GM12865 (cell line): ENCODE results near the gene DIAPH1.

Source experiments
- DNase-seq: peaks from one replicate; pipeline ENCODE4 v3.0.0; 2010; ENCODE audit warnings: low read depth
- H3K4me3 ChIP-seq: 2 replicates; pipeline ENCODE4 v1.5.1; 2011; ENCODE audit warnings: mild to moderate bottlenecking, low read depth, low read length, control low read depth
- CTCF ChIP-seq: IDR thresholded peaks from 2 replicates; pipeline ENCODE4 v1.5.1; 2011; ENCODE audit warnings: low read length, control low read depth, low read depth, inconsistent platforms; ENCODE audit not compliant: insufficient read depth; ENCODE audit errors: missing control alignments

Gene DIAPH1

GRCh38 chr5:141524604-141525597, 93.9 kb downstream of the DIAPH1 start:
- H3K4me3 ChIP-seq: no peak overlapping the region
- peak; percentile 99 for TF ChIP-seq CTCF
- DNase-seq: peak; percentile 88

- no peak for TF ChIP-seq CTCF
- no peak for DNase-seq
- H3K4me3 ChIP-seq: no peak overlapping the region
Observed at GRCh38 chr5:141523991-141524390, 94.8 kb downstream of the DIAPH1 start.

- no peak overlapping the region for H3K4me3 ChIP-seq
- DNase-seq: no peak
- TF ChIP-seq CTCF: no peak
Observed at GRCh38 chr5:141522301-141522700, 96.5 kb downstream of the DIAPH1 start.

- DNase-seq: no peak
- H3K4me3 ChIP-seq: no peak overlapping the region
- TF ChIP-seq CTCF: no peak
Observed at GRCh38 chr5:141521244-141521781, 97.5 kb downstream of the DIAPH1 start.

GRCh38 chr5:141519605-141520565, 98.9 kb downstream of the DIAPH1 start:
- no peak for TF ChIP-seq CTCF
- DNase-seq: no peak
- H3K4me3 ChIP-seq: no peak overlapping the region

GRCh38 chr5:141518618-141519015, 100.2 kb downstream of the DIAPH1 start:
- no peak for TF ChIP-seq CTCF
- no peak overlapping the region for H3K4me3 ChIP-seq
- DNase-seq: no peak
